Measurements from ENCODE around the gene RHOV.

- TF ChIP-seq CTCF (IDR thresholded peaks at IDR 0.05; ENCODE audit: insufficient read depth, low read depth, low read length) (no peak), EZH2 (IDR thresholded peaks at IDR 0.05; ENCODE audit: insufficient read depth, low read length) (no peak)
Measured at GRCh38 chr15:40828447-40829036, 45.5 kb downstream of the RHOV start, which contains the start of gene PPP1R14D.

Data from astrocyte (in vitro differentiated cells and primary cell).